HG02610 (cell line): ENCODE results near the gene DCTN4.
"Not testable (repeated sequence)": the region's sequence is repeated elsewhere in the genome, so short reads cannot be mapped to it uniquely, and the experiment has no call there.

Experiments
- ATAC-seq: cut with Tn5 transposase; IDR thresholded peaks from one replicate; pipeline ENCODE4 v1.9.1; 2021; ENCODE audit warnings: mild to moderate bottlenecking, moderate library complexity; ENCODE audit not compliant: unreplicated experiment

Gene DCTN4

GRCh38 chr5:150758531-150759333, at the start of gene DCTN4:
Gene DCTN4 (minus strand): TSS chr5:150759017. CDS start chr5:150758993, 24 bp downstream.
- ATAC-seq, result peak; percentile 96

DNA sequence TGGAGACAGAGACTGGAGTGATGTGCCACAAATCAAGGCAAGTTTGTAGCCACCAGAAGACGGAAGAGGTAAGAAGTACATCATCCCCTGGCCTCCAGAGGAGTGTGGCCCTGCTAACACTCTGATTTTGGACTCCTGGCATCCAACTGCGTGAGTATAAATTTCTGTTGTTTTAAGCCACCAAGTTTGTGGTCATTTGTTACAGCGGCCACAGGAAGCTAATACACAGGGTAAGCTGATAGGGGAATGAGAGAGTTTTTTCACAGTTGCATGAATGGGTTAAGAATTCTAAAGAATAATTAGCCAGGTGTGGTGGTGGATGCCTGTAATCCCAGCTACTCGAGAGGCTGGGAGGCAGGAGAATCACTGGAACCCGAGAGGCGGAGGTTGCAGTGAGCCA, 45.6 kb upstream of the DCTN4 start:
- no peak for ATAC-seq

- peak; percentile 44 for ATAC-seq
Observed at GRCh38 chr5:150801117-150801927, 42.5 kb upstream of the DCTN4 start.

DNA sequence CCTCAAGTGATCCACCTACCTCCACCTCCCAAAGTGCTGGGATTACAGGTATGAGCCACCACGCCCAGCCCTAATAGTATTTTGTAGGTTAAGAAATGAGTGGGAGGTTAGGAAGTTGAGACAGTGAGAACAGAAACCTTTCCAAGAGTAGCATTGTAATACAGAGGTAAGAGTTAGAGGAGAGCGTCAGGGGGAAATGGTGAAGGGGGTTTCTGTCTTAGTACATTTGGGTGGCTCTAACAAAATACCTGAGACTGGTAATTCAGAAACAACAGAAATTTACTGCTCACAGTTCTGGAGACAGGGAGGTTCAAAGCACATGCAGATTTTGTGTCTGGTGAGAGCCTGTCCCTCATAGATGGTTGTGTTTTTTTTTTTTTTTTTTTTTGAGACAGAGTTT, 38.6 kb upstream of the DCTN4 start:
- peak; percentile 39 for ATAC-seq

GRCh38 chr5:150794927-150795326, 36.1 kb upstream of the DCTN4 start:
- no peak for ATAC-seq

GRCh38 chr5:150793423-150793888, 34.6 kb upstream of the DCTN4 start:
- ATAC-seq, result not testable (repeated sequence)

GRCh38 chr5:150791536-150791935, 32.7 kb upstream of the DCTN4 start:
- no peak for ATAC-seq

DNA sequence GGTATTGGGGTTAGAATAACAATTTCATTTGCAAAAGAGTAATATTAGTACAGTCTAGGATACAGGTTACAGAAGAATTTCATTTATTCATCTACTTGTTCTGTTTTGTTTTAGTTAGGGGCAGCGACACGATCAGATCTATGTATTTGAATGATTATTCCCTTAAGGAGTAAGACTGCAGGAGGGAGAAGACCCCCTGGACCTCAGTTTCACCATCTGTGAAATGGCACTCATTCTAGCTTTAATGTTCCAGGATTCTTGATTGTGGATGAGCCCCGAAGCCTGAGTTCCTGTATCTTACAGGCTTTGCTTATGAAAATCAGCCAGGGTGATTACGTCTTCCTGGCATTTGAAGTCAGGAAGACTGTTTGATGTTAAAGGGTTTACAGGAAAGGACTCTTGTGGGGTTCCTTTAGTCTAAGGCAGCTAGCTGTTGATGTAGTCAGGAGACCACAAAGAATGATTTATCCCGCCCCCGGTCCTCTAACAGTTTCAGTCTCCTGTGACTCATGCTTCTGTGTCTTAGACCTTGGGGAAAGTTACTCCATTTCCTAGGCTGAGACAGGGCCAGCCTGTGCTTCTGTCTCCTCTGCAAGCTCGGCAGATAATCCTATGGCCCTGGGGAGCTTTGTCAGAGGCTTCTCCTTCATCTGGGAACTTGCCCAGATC, 31.3 kb upstream of the DCTN4 start:
- ATAC-seq, result peak; percentile 97

DNA sequence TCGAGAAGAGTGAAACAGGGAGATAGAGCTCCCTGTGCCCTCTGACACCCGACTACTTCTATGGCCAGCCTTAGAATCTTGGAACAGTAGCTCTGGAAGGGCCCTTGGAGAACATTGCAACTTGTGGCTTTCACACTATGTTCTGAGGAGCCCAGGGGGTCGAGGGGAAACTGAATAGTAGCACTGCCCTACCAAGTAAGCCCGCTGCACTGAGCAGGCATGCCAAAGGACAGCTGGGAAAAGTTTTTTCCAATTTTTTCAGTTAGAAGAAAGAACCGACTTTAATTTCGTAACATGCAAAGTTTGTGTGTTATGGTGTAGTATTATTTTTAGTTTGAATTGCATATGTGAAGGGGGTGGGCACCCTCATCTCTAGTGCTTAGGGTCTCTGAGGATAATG, 30.6 kb upstream of the DCTN4 start:
- ATAC-seq, result no peak

DNA sequence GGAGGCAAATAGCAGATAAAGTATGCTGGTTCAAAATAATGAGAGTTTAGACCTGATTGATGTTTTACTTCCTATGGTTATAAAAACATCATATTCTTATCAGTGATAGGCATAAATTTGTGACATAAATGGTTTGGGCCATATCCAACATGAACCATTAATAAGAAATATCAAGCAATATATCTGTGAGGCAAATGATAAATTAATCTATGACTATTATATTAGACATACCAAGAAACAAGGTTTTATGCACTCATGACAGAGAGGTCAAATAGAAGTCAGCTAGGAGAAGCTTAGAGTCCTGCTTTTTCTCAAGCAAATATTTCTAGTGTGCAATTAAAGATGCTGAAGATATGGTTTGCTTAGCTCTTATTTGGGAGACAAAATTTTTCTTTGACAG, 30.2 kb upstream of the DCTN4 start:
- ATAC-seq, result no peak

DNA sequence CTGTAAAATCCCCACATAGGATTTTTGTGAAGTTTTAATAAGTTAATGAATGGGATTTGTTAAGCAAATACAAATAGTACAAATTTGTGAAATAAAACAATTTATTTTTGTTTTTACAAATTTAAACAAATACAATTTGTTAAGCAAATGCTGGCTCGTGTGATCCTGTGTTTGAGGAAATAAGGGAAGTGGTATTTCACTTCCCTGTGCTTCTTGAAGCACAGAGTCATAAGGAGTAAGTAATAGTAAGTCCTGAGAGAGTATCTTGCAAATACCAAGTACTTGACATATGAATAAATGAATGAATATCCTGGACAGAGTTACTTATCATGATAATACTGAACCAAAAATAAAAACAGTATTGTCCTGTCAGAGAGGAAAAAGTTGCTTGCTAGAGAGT, 28.8 kb upstream of the DCTN4 start:
- no peak for ATAC-seq

DNA sequence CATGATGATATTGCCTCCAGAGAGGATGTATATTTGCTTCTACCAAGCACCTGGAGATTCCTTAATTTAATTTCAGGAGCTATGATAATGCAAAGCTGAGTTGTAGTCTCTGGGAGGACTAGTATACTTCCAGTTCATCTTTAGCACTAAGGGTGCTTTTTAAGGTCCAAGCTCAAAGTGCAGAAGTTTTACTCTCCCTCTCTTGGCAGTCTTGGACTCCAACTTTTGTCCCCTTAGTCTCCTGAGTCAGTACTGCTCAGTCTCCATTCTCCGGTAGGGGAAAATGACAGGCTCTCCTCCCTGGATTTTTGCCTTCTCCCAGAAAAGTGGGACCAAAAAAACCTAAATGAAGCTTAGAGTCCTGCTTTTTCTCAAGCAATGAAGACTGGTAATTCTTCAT, 28.1 kb upstream of the DCTN4 start:
- no peak for ATAC-seq

- ATAC-seq, result no peak
Observed at GRCh38 chr5:150785950-150786349, 27.1 kb upstream of the DCTN4 start.

- ATAC-seq, result peak; percentile 34
Observed at GRCh38 chr5:150783422-150783928, 24.7 kb upstream of the DCTN4 start.

DNA sequence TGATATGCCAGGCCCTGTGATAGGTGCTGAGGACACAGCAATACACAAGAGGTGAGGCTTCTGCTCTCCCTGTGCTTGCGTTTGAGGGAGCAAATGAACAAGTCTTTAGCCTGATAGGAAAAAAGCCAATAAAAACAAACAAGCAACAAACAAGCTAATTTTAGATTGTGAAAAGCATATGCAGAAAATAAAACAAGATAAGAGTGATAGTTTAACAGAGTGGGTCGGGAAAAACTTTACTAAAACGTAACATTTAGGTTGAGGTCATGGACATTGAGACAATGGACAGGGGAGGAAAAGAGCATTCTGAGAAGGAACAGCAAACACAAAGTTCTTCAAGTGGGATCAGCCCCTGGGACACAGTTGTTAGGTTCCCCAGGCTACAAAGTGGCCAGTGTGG, 24.0 kb upstream of the DCTN4 start:
- no peak for ATAC-seq

DNA sequence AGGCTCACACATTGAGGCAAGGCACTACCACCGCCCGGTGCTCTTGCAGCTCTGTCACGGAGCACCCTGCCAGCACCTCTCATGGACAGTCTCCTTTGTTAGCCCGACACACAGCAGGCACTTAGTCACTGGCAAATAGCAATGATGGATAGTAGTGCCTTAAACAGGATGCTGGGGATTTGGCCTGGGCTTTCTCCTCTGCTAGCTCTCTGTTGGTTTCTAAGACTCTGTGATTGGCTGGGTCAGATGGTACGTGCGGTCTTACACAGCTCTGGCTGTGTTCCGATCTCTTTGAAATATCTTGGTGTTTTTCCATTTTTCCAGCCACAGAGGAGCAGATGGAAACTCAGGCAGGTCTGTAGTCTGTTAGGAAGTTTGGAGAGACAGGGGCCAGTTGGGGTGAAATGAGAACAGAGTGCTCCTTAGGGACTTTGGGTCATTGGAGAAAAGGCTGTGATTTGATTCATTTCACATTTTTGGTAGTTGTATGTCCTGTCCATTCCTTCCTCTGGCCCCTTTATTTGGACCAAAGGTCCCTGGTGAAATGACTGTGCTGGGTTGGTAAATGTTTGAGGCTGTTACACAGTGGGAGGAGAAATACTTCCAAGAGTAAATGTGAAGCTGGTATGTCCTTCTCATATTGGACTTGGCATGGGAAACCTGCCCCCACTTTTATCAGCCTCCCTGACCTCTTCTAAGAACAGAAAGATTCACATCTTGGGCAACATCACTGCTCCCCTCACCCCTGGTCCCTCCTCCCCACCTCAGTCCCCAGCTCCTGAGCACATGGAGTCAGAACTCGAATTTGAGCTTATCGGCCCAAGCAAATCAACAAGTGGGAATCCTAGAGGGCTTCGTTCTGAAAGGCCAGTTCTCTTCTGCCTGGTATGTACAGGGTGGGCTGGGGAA, 23.1 kb upstream of the DCTN4 start:
- ATAC-seq, result no peak

DNA sequence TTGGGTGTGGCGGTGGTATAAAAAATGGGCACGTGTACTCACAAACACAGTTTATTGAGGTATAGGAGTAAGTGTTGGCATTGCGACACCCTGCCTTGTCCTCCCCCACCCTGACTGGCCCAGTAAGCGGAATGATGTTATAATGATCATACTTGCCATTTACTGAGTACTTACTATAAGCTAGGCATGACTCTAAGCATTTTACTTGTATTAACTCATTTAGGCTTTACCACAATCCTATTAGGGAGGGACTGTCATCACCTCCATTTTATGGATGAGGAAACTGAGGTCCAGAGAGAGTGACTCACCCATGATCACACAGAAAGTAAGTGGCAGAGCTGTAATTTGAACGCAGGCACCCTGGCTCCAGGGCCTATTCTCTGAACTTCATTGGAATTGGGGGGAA, 22.0 kb upstream of the DCTN4 start:
- ATAC-seq, result no peak

DNA sequence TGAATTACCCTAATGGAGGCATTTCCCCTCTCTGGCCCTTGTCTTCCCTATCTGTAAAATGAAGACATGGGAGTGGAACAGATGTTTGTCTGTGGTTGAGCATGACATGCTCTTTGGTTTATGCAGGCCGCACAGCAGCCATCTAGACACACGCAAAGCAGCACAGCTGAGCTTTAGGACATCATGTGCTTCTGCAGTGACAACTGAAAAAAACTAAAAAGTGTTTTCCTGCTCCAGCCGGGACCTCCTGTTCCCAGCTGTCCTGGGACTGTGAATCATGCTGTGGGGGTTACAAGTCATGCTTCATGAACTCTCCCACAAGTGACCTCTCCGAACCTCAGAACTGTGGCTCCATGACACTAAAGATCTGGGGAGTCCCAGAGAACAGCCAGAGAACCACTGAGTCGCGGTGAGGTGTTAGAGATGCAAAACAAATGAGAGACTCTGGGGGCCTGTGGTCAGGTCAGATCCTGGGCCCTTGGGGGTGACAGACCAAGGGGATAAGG, 21.4 kb upstream of the DCTN4 start:
- peak; percentile 76 for ATAC-seq

- ATAC-seq, result no peak
Observed at GRCh38 chr5:150779397-150780186, 20.8 kb upstream of the DCTN4 start.
